ENCODE measurements around the gene FHIT.

The FHIT gene

GRCh38 chr3:59998058-59998457 is 1253.2 kb downstream of the FHIT start:
- H3K27ac ChIP-seq (ENCODE audit: low read length), result no peak overlapping the region
- TF ChIP-seq CTCF (IDR thresholded peaks at IDR 0.05; ENCODE audit: low read depth, low read length) (no peak), EZH2phosphoT487 (IDR thresholded peaks at IDR 0.05; ENCODE audit: low read depth) (no peak)
- no peaks in the 10 kb centered on the region for H3K79me2 ChIP-seq (ENCODE audit: low read length)
- H4K20me1 ChIP-seq (ENCODE audit: insufficient read depth, low read length), result no peaks in the 10 kb centered on the region
- no peak overlapping the region for H3K4me2 ChIP-seq (ENCODE audit: low read length)
- H3K4me1 ChIP-seq (ENCODE audit: low read length), result no peaks in the 10 kb centered on the region
- peaks cover 11% of the 10 kb centered on the region; the same call in 1 of the 2 replicates for H3K27me3 ChIP-seq (ENCODE audit: low read depth, low read length)
- H3K9me3 ChIP-seq (ENCODE audit: insufficient read depth, low read length), result no peaks in the 10 kb centered on the region
- no peak overlapping the region for H2AFZ ChIP-seq (ENCODE audit: low read depth, low read length)
- H3K9ac ChIP-seq (ENCODE audit: low read length), result no peak overlapping the region
- H3K4me3 ChIP-seq (ENCODE audit: low read length), result no peak overlapping the region
- H3K36me3 ChIP-seq (replicated peaks; ENCODE audit: low read depth, low read length), result no peaks in the 10 kb centered on the region

DNA sequence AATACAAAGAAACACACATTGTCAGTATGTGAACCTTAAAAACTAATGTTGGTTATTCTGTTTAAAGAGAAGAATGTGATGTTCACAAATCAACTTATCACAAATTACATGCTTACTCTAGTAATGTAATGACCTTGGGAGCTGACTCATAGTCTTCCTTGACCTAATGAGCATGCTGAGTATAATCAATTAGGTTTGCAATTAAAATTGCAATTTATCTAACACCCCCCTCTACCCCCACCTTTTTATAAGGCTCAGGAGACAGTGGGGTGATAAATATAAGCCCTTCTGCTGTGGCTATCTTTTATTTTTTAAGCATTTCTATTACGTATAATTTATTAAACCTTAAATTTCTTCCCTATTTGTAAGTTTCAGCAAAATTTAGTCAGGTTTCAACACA is 1253.7 kb downstream of the FHIT start:
- H3K79me2 ChIP-seq (ENCODE audit: low read length), result no peaks in the 10 kb centered on the region
- H3K4me3 ChIP-seq (ENCODE audit: low read length), result no peak overlapping the region
- no peak overlapping the region for H3K4me2 ChIP-seq (ENCODE audit: low read length)
- H3K9ac ChIP-seq (ENCODE audit: low read length), result no peak overlapping the region
- H3K4me1 ChIP-seq (ENCODE audit: low read length), result no peaks in the 10 kb centered on the region
- H4K20me1 ChIP-seq (ENCODE audit: insufficient read depth, low read length), result no peaks in the 10 kb centered on the region
- peaks cover 11% of the 10 kb centered on the region; the same call in 1 of the 2 replicates for H3K27me3 ChIP-seq (ENCODE audit: low read depth, low read length)
- no peak overlapping the region for H2AFZ ChIP-seq (ENCODE audit: low read depth, low read length)
- TF ChIP-seq CTCF (IDR thresholded peaks at IDR 0.05; ENCODE audit: low read depth, low read length) (no peak), EZH2phosphoT487 (IDR thresholded peaks at IDR 0.05; ENCODE audit: low read depth) (no peak)
- H3K36me3 ChIP-seq (replicated peaks; ENCODE audit: low read depth, low read length), result no peaks in the 10 kb centered on the region
- H3K27ac ChIP-seq (ENCODE audit: low read length), result no peak overlapping the region
- H3K9me3 ChIP-seq (ENCODE audit: insufficient read depth, low read length), result no peaks in the 10 kb centered on the region

GRCh38 chr3:59996056-59996455 is 1255.2 kb downstream of the FHIT start:
- Histone ChIP-seq H3K36me3 (replicated peaks; ENCODE audit: low read depth, low read length) (no peaks in the 10 kb centered on the region), H3K4me2 (ENCODE audit: low read length) (no peak overlapping the region), H3K27me3 (ENCODE audit: low read depth, low read length) (peaks cover 11% of the 10 kb centered on the region; the same call in 1 of the 2 replicates), H3K4me1 (ENCODE audit: low read length) (peaks cover 5% of the 10 kb centered on the region; the same call in 1 of the 2 replicates), H3K4me3 (ENCODE audit: low read length) (no peak overlapping the region), H3K79me2 (ENCODE audit: low read length) (no peaks in the 10 kb centered on the region), H3K9me3 (ENCODE audit: insufficient read depth, low read length) (no peaks in the 10 kb centered on the region), H3K27ac (ENCODE audit: low read length) (no peak overlapping the region), H2AFZ (ENCODE audit: low read depth, low read length) (no peak overlapping the region), H3K9ac (ENCODE audit: low read length) (no peak overlapping the region), H4K20me1 (ENCODE audit: insufficient read depth, low read length) (no peaks in the 10 kb centered on the region)
- TF ChIP-seq CTCF (IDR thresholded peaks at IDR 0.05; ENCODE audit: low read depth, low read length) (no peak), EZH2phosphoT487 (IDR thresholded peaks at IDR 0.05; ENCODE audit: low read depth) (no peak)

- no peak overlapping the region for H3K27ac ChIP-seq (ENCODE audit: low read length)
- no peak for TF ChIP-seq CTCF (IDR thresholded peaks at IDR 0.05; ENCODE audit: low read depth, low read length)
- no peak for TF ChIP-seq EZH2phosphoT487 (IDR thresholded peaks at IDR 0.05; ENCODE audit: low read depth)
- H3K4me1 ChIP-seq (ENCODE audit: low read length), result peaks cover 5% of the 10 kb centered on the region; the same call in 1 of the 2 replicates
- no peaks in the 10 kb centered on the region for H4K20me1 ChIP-seq (ENCODE audit: insufficient read depth, low read length)
- no peak overlapping the region for H2AFZ ChIP-seq (ENCODE audit: low read depth, low read length)
- H3K9ac ChIP-seq (ENCODE audit: low read length), result no peak overlapping the region
- H3K9me3 ChIP-seq (ENCODE audit: insufficient read depth, low read length), result no peaks in the 10 kb centered on the region
- no peaks in the 10 kb centered on the region for H3K36me3 ChIP-seq (replicated peaks; ENCODE audit: low read depth, low read length)
- H3K4me3 ChIP-seq (ENCODE audit: low read length), result no peak overlapping the region
- no peaks in the 10 kb centered on the region for H3K79me2 ChIP-seq (ENCODE audit: low read length)
- H3K4me2 ChIP-seq (ENCODE audit: low read length), result no peak overlapping the region
- peaks cover 11% of the 10 kb centered on the region; the same call in 1 of the 2 replicates for H3K27me3 ChIP-seq (ENCODE audit: low read depth, low read length)
Observed at GRCh38 chr3:59995563-59995962, 1255.7 kb downstream of the FHIT start.
